LHCN-M2 (cell line): Measurements from ENCODE around the gene MFSD11. TPM values are rescaled to one million over a fixed set of nuclear protein-coding genes. Genes with fewer than 3 reads are reported as not detected.
"Not testable (repeated sequence)": the region's sequence is repeated elsewhere in the genome, so short reads cannot be mapped to it uniquely, and the experiment has no call there.

Experiments
- DNase-seq: peaks from one replicate; pipeline ENCODE4 v3.0.0-alpha.2; 2012; ENCODE audit warnings: low read depth
- total RNA-seq: library from RNA; depleted of rRNA; stranded (reverse); fragments of >200 nt; gene quantifications from 2 replicates; pipeline ENCODE4 v1.2.3, GENCODE V29; 2014

MFSD11 gene
- total RNA-seq, 1 experiment from 2014 or later, result 31.0 TPM

DNA sequence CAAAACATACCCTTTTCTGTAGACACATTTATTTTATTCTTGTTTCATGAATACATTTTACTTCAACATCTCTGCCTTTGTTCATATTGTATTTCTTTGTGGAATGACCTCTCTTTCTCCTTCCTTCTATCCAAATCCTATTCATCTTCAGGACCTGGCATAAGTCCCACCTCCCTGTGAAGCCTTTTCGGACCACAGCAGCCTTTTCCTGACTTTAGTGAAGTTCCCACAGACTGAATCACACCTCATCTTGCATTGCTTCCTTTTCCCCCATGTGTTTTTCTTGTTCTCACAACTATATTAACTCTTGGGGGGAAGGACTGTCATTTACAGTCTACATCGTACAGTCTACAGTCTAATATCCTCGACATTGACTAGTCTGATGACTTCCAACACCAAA is 58.2 kb downstream of the MFSD11 start:
- DNase-seq, result no peak

DNA sequence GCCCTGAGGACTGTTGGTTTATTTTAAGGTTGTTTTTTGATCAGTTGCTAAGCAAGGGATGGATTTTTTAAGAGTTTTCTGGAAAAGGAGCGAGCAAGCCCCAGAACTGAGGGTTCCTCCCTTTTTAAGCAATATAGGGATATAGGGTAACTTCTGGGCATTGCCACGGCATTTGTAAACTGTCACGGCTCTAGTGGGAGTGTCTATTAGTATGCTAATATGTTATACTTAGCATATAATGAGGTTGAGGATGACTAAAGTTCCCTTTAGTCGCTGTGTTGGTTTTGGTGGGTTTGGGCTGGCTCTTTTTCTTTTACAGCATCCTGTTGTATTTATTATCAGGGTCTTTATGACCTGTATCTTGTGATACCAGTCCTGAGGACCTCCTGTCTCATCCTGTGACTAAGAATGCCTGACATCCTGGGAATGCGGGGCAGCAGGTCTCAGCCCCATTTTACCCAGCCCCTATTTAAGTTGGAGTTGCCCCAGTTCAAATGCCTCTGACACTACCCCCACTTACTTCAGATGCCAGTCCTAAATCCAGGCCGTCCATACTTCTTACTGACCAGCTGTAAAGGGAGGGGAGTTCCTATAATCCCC is 59.4 kb downstream of the MFSD11 start:
- DNase-seq, result no peak

DNA sequence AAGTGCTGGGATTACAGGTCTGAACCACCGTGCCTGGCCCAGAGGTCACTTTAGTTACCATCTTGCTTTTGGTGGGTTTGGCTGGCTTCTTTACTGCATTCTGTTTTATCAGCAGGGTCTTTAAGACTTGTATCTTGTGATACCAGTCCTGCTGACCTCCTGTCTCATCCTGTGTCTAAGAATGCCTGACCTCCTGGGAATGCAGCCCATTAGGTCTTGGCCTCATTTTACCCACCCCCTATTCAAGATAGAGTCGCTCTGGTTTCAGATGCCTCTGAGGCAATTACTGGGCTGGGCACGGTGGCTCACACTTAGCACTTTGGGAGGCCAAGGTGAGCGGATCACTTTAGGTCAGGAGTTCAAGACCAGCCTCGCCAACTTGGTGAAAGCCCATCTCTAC is 63.8 kb downstream of the MFSD11 start:
- DNase-seq, result no peak

DNA sequence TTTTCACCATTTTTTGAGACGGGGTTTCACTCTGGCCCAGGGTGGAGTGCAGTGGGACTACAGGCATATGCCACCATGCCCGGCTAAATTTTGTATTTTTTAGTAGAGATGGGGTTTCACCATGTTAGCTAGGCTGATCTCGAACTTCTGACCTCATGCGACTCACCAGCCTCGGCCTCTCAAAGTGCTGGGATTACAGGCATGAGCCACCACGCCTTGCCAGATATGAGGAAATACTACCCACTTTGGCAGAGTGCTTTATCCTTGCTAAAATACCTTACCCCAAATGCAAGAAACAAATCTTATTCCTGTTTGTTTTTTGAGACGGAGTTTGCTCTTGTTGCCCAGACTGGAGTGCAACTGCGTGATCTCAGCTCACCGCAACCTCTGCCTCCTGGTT is 67.4 kb downstream of the MFSD11 start:
- peak; percentile 47 for DNase-seq

DNA sequence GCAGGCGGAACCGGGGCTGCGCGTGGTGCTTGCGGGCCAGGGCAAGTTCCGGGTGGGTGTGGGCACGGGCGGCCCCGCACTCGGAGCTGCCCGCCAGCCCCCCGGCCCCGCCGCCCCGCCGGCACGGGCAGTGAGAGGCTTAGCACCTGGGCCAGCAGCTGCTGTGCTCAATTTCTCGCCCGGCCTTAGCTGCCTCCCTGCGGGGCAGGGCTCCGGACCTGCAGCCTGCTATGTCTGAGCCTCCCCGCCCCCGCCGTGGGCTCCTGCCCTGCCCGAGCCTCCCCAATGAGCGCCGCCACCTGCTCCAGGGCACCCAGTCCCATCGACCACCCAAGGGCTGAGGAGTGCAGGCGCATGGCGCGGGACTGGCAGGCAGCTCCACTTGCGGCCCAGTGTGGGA is 68.2 kb downstream of the MFSD11 start:
- not testable (repeated sequence) for DNase-seq

DNA sequence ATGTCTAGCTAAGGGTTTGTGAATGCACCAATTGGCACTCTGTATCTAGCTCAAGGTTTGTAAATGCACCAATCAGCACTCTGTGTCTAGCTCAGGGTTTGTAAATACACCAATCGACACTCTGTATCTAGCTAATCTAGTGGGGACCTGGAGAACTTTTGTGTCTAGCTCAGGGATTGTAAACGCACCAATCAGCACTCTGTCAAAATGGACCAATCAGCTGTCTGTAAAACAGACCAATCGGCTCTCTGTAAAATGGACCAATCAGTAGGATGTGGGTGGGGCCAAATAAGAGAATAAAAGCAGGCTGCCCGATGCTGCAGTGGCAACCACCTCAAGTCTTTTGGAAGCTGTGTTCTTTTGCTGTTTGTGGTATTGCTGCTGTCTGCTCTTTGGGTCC is 68.8 kb downstream of the MFSD11 start:
- not testable (repeated sequence) for DNase-seq

DNA sequence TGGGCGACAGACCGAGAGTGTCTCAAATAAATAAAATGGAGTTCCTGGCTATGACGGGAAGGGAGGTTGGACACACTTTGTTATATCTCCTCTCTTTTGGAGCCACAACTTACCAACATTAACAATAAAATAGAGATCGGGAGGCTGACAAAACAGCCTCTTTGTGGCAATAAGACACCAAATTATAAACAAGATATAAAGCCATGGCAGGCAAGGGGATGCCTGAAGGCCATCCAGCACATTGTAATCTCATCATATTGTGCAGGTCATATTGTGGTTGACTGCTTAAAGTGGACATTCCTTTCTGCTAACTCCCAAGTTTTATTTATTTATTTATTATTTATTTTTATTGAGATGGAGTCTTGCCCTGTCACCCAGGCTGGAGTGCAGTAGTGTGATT is 70.4 kb downstream of the MFSD11 start:
- no peak for DNase-seq

DNA sequence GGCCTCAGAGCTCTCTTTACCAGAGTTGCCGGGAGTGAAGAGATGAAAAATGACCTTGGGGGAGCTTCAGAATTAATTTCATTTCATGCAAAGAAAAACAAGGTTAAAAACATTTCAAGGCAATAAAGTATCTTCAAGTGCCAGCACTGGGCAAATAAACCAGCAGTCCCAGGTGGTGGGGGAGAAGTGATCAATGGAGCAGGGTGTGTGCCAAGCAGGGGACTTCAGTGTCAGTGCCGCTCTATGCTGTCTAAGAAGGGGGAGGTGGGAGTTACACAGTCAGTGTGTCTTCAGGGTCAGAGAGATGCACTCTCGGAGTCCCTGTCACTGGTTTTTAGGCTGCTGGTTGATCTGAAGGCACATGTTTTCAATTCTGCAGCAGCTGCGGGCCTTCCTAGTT is 73.0 kb downstream of the MFSD11 start:
- DNase-seq, result no peak

DNA sequence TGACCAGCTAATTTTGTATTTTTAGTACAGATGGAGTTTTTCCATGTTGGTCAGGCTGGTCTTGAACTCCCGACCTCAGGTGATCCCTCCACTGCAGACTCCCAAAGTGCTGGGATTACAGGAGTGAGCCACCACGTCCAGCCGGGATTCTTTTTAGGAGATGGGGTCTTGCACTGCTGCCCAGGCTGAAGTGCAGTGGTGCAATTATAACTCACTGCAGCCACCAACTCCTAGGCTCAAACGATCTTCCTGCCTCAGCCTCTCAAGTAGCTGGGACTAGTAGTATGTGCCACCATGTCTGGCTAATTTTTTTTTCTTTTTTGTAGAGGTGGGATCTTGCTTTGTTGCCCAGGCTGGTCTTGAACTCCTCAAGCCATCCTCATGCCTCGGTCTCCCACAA is 73.9 kb downstream of the MFSD11 start:
- DNase-seq, result no peak

DNA sequence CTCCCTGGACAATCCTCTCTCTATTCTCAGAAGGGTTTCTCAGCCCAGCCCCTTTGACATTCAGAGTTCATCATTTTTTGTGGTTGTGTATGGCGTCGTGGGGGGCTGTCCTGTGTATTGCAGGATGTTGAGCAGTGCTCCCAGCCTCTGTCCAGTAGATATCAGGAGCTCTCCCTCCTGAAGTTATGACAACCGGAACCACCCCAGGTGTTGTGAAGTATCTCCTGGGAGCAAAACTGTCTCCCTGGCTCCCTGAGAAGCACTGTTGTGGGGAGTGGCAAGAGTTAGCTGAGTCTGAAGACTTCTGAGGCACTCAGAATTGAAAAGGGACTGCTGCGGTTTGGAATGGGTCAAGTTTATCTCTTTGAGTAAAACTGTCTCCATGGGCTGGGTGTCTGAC is 74.3 kb downstream of the MFSD11 start:
- DNase-seq, result no peak

DNA sequence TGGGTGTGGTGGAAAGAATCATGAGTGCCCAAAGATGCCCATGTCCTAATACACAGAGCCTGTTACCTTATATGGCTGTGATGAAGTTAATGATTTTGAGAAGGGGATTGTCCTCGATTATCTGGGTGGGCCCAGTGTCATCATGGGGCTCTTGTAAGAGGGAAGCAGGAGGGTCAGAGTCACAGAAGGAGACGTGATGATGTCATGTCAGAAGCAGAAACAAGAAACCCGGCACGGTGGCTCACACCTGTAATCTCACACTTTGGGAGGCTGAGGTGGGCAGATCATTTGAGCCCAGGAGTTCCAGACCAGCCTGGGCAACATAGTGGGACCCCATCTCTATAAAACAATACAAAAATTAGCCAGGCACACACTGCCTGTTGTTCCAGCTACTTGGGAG is 75.0 kb downstream of the MFSD11 start:
- no peak for DNase-seq

DNA sequence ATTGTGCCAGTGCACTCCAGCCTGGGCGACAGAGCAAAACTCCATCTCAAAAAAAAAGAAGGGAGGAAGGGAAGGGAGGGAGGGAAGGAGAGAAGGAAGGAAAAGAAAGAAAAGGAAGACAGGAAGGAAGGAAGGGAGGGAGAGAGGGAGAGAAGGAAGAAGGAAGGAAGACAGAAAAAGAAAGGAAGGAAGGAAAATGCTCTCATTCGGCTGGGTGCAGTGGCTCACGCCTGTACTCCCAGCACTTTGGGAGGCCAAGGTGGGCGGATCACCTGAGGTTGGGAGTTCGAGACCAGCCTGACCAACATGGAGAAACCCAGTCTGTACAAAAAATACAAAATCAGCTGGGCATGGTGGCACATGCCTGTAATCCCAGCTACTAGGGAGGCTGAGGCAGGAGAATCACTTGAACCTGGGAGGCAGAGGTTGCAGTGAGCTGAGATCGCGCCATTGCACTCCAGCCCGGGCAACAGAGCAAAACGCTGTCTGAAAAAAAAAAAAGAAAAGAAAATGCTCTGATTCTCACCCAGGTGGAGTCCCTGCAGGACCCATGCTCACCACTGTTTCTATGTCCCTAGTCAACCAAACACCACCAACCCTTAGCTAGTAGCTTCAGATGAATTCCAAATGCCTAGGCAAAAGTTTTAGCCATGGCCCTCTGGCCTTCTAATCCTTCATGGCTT is 78.1 kb downstream of the MFSD11 start:
- DNase-seq, result not testable (repeated sequence)

DNA sequence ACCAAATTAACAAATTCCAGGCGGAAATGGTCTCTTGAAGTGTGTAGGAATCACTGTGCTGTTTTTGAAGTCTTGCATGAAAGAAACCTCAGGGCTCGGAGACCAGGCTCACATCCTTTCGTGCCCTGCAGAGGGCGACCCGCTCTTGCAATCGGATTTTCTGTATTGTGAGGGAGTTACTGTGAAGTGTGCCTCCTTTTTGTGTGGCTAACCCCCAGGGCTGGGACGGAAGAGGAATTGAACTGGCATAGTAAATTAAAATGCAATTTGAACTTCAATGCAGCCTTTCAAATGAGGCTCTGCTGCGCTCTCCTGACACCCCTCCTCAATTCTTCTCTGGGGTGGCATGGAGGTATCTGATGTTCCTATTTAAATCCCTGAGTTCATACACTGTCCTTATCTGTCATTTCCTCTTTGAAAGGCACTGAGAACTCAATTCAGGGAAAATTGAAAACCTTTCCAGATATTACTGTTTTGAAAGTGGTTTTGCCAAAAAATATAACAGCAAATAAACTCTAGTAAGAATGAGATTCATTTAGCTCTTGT is 78.7 kb downstream of the MFSD11 start:
- peak; percentile 39 for DNase-seq

DNA sequence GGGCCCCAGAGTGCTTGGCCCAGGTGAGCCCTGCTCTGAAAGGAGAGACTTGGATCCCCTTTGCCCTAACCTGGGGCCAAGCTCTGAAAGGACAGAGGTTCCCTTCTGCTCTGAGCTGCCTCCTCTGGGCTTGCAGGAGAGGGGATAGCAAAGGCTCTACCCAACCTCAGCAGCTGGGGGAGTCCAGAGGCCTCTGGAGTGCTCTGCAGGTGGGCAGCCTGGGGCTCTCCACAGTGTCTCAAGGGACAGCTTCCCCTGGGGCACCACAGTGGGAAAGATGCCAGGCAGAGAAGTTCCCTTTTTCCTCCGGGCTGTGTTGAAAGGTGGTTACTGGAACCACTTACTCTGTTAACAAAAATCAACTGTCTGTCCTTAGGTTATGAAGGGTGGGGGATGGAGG is 82.1 kb downstream of the MFSD11 start:
- DNase-seq, result no peak

DNA sequence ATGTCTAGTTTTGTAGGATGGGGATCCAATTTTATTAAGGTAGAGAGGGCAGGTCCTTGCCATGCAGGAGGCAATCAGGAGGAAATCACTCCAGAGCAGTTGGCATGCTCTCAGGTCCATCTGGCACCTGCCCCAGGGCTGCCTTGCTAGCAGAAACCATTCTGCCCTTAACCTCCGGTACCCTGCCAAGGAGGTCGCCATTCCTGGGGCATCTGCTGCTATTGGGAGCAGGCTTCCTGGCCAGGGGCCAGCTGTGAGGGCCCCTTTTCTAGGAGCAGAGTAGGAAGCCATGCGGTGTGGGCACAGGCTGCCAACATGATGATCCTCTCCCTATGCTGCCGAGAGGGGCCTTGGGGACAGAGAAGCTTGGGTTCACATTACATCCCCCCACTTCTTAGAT is 82.6 kb downstream of the MFSD11 start:
- DNase-seq, result no peak

DNA sequence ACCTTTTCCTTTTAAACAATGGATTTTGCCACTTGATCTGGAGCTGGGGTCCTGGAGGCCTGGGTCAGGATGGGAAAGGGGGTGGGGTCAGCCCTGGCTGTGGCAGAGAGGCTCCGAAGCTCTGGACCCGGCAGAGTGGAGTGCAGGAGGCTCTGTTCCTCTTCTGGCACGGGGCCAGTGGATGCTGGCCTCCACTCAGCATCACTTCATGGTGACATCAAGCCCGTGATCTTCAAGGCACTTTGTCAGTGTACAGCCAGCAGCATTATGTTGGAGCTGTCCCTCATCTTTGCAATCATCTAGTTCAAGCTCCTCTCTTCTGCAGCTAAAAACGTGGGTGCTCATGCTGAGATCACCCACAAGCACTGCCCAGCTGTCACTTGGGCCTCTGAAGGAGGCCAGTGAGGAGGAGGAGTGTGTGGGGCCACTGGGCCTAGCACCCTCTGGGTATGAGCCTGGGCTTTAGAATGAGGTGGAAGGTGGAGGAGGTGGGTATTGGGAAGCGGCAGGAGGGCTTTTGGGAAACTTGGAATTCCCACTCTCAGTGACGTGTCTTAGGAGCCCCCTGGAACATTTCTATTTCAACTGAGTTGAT is 84.4 kb downstream of the MFSD11 start:
- no peak for DNase-seq

DNA sequence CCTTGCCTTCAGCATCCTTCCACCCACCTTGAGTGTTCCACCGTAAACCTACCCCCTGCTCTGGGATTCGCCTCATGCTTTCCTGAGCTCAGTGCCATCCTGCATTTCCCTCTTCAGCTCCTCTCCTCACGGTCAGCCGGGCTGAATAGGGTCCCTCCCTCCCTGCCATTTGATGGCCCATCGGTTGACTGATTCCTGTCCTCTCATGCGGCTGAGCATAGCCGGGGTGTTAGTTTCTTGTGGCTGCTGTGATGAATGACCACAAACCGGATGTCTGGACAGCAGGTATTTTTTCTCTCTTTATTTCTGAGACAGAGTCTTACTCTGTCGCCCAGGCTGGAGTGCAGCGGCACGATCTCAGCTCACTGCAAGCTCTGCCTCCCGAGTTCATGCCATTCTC is 86.2 kb downstream of the MFSD11 start:
- DNase-seq, result no peak

DNA sequence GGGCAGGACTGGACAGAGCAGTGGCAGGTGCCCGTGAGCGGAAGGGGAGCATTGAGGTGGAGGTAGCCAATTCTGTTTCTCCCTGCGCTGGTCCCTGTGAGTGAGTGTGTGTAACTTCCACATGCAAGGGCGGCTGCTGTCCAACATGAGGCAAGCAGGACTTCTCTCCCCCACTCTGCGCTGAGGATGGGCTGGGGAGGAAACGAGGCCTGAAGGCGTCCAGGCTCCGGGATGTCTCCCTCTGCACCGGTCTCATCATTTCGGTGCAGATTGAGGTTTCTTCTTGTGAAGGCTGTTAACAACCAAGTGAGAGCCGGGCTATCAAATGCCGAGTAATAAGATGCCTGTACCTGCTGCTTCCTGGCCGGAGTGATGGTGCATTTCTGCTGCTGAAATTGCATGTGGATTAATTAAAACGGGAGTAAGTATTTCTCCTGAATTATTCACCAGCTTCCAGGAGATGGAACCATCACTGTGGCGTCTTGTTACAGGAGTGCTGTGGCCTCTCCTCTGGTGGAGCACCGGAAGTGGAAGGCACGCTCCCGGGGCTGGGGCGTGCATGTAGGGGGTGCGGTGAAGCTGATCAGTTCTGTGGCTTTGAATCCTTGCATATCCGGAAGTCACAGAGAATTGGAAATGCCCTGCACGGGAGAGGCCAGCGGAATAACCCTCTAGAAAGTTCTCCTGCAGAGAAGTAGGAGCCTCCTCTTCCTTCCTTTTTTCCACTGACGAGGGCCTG is 88.6 kb downstream of the MFSD11 start:
- DNase-seq, result no peak

DNA sequence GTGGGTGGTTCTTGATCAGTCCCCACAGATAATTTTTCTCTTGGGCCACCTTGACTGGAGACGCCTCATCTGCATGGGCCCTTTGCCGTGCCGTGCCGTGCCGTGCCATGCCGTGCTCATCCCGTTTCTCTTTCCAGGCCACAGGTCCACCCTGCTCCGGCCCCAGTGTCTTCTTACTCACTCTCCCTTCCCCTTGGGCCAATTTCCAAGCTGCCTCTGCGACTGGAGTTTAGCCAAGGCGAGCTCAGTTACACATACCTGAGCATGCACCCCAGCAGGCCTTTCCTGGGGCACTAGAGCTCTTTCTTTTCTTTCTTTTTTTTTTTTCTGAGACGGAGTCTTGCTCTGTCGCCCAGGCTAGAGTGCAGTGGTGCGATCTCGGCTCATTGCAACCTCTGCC is 89.8 kb downstream of the MFSD11 start:
- DNase-seq, result no peak
